SU-DHL-6 (cell line): ENCODE data around the gene SLC5A8.

Source experiments
- EZH2phosphoT487 ChIP-seq: fragments of 200-600 bp; sonication (generic), shearing (Covaris generic); conservative IDR thresholded peaks from 2 replicates; pipeline ENCODE4 v1.6.1; 2018; ENCODE audit warnings: mild to moderate bottlenecking, antibody characterized with exemption, low read length, moderate library complexity, mixed read lengths
- TF ChIP-seq, protein P1 (sequence below): fragments of 200-600 bp; sonication (generic); IDR thresholded peaks from one replicate; pipeline ENCODE4 v1.5.1; 2017; ENCODE audit warnings: antibody characterized with exemption, mild to moderate bottlenecking, low read length, moderate library complexity; ENCODE audit not compliant: insufficient read depth, poor library complexity, severe bottlenecking

DNA sequence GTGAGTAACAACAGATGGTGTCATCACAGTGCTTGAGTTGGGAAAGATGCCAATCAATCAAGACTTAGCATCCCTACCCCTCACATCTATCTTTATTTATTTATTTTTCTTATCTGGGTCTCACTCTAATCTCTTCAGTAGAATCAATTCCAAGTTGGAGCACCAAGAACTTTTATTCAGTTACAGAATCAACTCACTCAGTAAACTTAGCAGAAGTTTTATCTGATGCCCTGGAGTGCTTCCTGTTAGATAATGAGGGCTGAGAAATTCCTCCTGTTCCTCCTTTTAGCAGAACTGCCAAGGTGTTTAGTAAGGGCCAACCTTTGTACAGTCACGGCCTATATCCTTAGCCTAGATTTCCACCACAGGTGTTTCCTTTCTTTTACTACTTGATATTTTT lies 11.3 kb upstream of the SLC5A8 start:
- TF ChIP-seq, protein P1, sequence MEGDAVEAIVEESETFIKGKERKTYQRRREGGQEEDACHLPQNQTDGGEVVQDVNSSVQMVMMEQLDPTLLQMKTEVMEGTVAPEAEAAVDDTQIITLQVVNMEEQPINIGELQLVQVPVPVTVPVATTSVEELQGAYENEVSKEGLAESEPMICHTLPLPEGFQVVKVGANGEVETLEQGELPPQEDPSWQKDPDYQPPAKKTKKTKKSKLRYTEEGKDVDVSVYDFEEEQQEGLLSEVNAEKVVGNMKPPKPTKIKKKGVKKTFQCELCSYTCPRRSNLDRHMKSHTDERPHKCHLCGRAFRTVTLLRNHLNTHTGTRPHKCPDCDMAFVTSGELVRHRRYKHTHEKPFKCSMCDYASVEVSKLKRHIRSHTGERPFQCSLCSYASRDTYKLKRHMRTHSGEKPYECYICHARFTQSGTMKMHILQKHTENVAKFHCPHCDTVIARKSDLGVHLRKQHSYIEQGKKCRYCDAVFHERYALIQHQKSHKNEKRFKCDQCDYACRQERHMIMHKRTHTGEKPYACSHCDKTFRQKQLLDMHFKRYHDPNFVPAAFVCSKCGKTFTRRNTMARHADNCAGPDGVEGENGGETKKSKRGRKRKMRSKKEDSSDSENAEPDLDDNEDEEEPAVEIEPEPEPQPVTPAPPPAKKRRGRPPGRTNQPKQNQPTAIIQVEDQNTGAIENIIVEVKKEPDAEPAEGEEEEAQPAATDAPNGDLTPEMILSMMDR = no peak
- no peak for TF ChIP-seq EZH2phosphoT487
